Subcutaneous adipose tissue (tissue), 4 donors: ENCODE measurements around the gene HLA-B. TPM values are rescaled to one million over a fixed set of nuclear protein-coding genes. Genes with fewer than 3 reads are reported as not detected.

Experiments
- total RNA-seq, 4 donors: library from RNA; depleted of rRNA; stranded (reverse); fragments of >200 nt; gene quantifications; one replicate each; pipeline ENCODE4 v1.1.0, GENCODE V29; 2016
- TF ChIP-seq, protein P1 (sequence below): fragments of 450-650 bp; IDR thresholded peaks from one replicate; pipeline ENCODE4 v1.5.1; 2016; ENCODE audit warnings: low read depth, mild to moderate bottlenecking, control low read depth, antibody characterized with exemption, moderate library complexity

The HLA-B gene
- total RNA-seq, 4 donors from 2014 or later = 568 to 1,906 (median 1,383) TPM

DNA sequence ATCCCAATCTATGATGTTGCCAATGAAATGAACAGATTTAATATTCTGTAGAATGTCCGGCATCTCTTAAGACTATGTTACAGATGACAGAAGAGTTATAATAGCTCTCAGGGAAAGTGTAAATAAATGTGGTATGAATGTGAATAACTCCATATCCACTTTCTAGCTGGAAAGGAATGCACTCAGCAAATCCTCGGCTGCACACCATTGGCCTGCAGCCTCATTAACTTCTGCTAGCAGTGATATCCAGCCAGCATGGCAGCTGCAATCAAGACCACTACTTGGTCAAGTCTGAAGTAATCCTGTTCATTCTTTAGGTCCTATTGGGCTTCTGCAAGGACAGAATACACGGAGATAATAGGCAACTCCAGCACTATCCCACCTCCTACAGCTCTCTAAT is 29.1 kb upstream of the HLA-B start:
- TF ChIP-seq, protein P1, sequence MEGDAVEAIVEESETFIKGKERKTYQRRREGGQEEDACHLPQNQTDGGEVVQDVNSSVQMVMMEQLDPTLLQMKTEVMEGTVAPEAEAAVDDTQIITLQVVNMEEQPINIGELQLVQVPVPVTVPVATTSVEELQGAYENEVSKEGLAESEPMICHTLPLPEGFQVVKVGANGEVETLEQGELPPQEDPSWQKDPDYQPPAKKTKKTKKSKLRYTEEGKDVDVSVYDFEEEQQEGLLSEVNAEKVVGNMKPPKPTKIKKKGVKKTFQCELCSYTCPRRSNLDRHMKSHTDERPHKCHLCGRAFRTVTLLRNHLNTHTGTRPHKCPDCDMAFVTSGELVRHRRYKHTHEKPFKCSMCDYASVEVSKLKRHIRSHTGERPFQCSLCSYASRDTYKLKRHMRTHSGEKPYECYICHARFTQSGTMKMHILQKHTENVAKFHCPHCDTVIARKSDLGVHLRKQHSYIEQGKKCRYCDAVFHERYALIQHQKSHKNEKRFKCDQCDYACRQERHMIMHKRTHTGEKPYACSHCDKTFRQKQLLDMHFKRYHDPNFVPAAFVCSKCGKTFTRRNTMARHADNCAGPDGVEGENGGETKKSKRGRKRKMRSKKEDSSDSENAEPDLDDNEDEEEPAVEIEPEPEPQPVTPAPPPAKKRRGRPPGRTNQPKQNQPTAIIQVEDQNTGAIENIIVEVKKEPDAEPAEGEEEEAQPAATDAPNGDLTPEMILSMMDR = no peak

DNA sequence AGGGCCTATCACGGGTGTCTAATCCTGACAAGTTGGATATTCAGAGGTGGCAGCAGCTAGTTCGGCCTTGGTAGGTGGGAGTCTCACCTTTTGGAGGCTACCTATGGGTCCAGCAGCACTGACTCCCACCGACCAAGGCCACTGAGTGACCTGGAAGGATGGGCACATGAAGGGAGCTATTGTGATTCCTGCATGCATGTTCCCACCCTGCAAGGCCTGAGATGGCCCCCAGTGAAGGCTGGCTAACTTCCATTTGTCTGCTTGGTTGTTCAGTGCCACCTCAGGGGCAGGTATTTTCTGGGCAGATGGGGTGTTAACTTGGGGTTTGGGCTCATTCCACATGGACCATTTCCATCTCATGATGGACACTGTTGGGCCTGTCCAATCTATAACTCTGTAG is 28.1 kb upstream of the HLA-B start:
- TF ChIP-seq, protein P1 = no peak

DNA sequence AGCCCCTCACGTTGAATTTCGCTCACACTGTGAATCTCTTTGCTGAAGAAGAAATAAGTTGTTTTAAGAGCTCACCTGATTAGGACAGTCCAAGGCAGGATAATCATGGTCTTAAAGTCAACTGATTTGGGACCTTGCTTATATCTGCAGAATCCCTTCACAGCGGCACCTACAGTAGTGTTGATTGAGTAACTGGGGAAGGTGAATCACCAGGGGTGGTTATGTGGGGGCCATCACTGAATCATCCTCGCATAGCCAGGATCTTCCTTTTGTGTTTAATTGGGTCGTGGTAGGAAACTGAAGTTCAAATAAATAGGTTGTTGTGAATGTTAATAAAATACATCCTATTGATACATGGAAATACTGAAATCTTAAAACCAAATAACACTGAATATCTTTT is 26.2 kb upstream of the HLA-B start:
- TF ChIP-seq, protein P1 = no peak

DNA sequence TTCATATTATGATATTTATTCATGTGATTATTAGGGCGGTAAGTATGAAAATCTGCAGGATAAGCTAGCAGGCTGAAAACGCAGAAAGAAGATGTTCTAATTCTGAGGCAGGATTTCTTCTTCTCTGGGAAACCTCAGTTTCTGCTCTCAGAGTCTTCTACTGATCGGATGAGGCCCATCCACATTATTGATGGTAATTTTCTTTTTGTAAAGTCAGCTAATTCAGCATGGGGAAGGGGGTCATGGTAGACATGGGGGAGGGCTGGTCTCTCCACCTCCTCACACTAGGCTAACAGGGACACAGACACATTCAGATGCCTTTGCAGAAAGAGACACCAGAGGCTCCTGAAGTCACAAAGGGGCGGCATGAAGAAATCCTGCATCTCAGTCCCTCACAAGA is 24.7 kb upstream of the HLA-B start:
- TF ChIP-seq, protein P1 = no peak

DNA sequence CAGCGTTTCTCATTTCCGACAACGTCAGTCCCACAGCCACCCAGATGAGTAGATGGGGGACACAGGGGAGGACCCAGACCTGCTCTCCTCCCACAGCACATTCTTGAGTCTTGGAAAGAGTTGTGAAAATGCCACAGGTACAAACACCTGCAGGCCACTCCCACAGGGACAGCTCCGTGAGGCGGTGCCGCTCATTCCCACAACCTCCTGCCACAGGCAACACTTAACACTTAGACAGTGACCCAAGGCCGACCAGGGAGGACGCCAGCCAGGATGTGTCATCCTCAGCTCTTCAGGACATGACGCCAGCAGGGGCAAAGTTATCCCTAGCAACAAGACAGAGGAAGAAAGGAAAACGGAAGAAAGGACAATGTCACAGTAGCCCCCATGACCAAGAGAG is 22.9 kb upstream of the HLA-B start:
- TF ChIP-seq, protein P1 = no peak

DNA sequence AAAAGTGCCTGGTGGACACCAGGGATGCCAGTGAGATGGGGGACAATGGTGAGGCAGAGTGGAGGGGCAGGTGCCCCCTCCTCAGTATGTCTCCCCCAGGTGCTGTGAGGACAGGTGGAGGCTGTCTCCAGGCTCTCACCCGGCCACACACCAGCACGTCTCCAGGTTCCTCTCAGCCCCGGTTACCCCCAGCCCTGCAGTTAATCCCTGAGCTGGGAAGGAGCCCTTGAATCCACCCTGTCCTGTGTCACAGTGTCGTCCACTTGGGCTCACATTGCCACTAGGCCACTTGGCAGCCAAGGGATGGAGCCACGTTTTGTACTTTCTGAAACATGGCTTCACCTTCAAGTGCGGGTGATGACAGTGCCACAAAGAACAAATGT is 21.7 kb upstream of the HLA-B start:
- TF ChIP-seq, protein P1 = no peak

DNA sequence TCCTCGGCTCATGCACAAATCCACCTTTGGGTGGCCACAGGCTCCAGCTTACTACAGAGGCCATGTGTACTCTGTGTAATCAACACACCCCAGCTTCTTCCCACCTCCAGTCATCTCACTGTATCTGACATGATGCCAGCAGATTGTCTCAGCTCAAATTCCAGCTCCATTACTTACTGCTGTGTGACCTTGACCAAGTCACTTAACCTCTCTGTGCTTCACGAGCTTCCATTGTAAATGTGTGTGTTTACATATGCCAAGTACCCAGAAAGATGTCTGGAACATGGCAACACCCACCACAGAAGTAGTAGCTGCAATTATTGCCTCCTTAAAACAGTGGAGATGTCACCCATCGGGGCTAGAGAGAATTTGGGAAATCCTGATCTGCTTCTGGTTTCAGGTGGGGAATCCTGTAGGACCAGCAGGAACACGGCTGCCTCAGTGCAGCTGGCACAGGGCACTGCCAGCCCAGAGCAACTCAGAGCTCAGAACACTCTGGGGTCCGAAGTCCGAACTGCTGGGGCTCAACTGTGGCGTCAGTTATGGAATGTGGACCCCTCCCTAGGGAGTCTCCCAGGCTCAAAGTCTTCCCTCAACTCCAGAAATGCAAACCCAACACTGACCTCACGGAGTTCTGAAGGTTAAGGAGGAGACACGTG is 21.2 kb upstream of the HLA-B start:
- TF ChIP-seq, protein P1 = no peak
